IMR-90 (cell line): ENCODE data around the gene RYR1. TPM values are rescaled to one million over a fixed set of nuclear protein-coding genes. Genes with fewer than 3 reads are reported as not detected.

Source experiments
- ATAC-seq: fragments of 200-7000 bp; cut with Tn5 transposase; 2 replicates; pipeline ENCODE4 v1.9.1; 2020; ENCODE audit warnings: low read depth, mild to moderate bottlenecking, moderate library complexity
- BruUV-seq: library from RNA; stranded (reverse); fragments of 400-500 nt; replicated peaks from 2 replicates; lab custom pipeline; 2021; lab: Mats Ljungman, UMichigan
- CTCF ChIA-PET: fragments of 300-600 bp; formaldehyde crosslinking; extraction: SDS; loops from one replicate; lab custom pipeline; 2021; ENCODE audit warnings: antibody characterized with exemption; lab: Yijun Ruan, JAX
- POLR2A ChIA-PET: fragments of 300-600 bp; sonication (Branson Sonifier 250); formaldehyde crosslinking; loops from one replicate; lab custom pipeline; 2022; ENCODE audit warnings: antibody characterized with exemption; ENCODE audit not compliant: unreplicated experiment; lab: Charles Lee
- DNase-seq: peaks from one replicate; pipeline ENCODE4 v3.0.0; 2013
- H2AFZ ChIP-seq: replicated peaks from 2 replicates; pipeline ENCODE3; 2013; ENCODE audit warnings: low read length, mild to moderate bottlenecking; ENCODE audit not compliant: poor library complexity
- H2AK5ac ChIP-seq: 2 replicates; pipeline ENCODE4 v1.6.1; 2013; ENCODE audit warnings: low read depth, low read length, inconsistent platforms
- H2AK9ac ChIP-seq: replicated peaks from 2 replicates; pipeline ENCODE3; 2013; ENCODE audit warnings: mild to moderate bottlenecking, low read depth, low read length, moderate library complexity; ENCODE audit not compliant: poor library complexity
- H2BK120ac ChIP-seq: 2 replicates; pipeline ENCODE4 v1.6.1; 2013; ENCODE audit warnings: low read depth, low read length, inconsistent platforms
- H2BK15ac ChIP-seq: 3 replicates; pipeline ENCODE4 v1.6.1; 2013; ENCODE audit warnings: low read depth, low read length, inconsistent platforms
- H2BK20ac ChIP-seq: 2 replicates; pipeline ENCODE4 v1.6.1; 2013; ENCODE audit warnings: low read depth, mild to moderate bottlenecking, inconsistent platforms, low read length, moderate library complexity
- H2BK5ac ChIP-seq: 2 replicates; pipeline ENCODE4 v1.6.1; 2013; ENCODE audit warnings: mild to moderate bottlenecking, low read depth, low read length, inconsistent platforms; ENCODE audit not compliant: poor library complexity, severe bottlenecking
- H3K14ac ChIP-seq: replicated peaks from 2 replicates; pipeline ENCODE4 v1.6.1; 2013; ENCODE audit warnings: low read depth, low read length, inconsistent platforms
- H3K18ac ChIP-seq: 2 replicates; pipeline ENCODE4 v1.6.1; 2013; ENCODE audit warnings: low read depth, low read length, control low read depth
- H3K23ac ChIP-seq: 2 replicates; pipeline ENCODE4 v1.6.1; 2013; ENCODE audit warnings: low read depth, low read length, inconsistent platforms
- H3K27ac ChIP-seq: 2 replicates; pipeline ENCODE4 v1.5.1; 2013; ENCODE audit warnings: mild to moderate bottlenecking, control low read depth, low read length; ENCODE audit not compliant: insufficient read depth
- H3K27me3 ChIP-seq: 2 replicates; pipeline ENCODE4 v1.6.1; 2013; ENCODE audit warnings: low read length; ENCODE audit not compliant: control insufficient read depth, insufficient read depth
- H3K36me3 ChIP-seq: 2 replicates; pipeline ENCODE4 v1.6.1; 2013; ENCODE audit warnings: low read length, mixed read lengths; ENCODE audit not compliant: control insufficient read depth, insufficient read depth
- H3K4ac ChIP-seq: 2 replicates; pipeline ENCODE4 v1.6.1; 2013; ENCODE audit warnings: low read depth, low read length, inconsistent platforms
- H3K4me1 ChIP-seq: 2 replicates; pipeline ENCODE4 v1.6.1; 2013; ENCODE audit warnings: low read length, mixed read lengths; ENCODE audit not compliant: control insufficient read depth, insufficient read depth
- H3K4me2 ChIP-seq: 2 replicates; pipeline ENCODE4 v1.6.1; 2013; ENCODE audit warnings: low read depth, mild to moderate bottlenecking, control low read depth, low read length, moderate library complexity
- H3K4me3 ChIP-seq: 2 replicates; pipeline ENCODE4 v1.5.1; 2013; ENCODE audit warnings: low read depth, mild to moderate bottlenecking, control low read depth, low read length, moderate library complexity; ENCODE audit not compliant: insufficient read depth
- H3K56ac ChIP-seq: 2 replicates; pipeline ENCODE4 v1.6.1; 2013; ENCODE audit warnings: low read length, inconsistent platforms; ENCODE audit not compliant: insufficient read depth; ENCODE audit errors: extremely low read depth
- H3K79me1 ChIP-seq, 2 experiments: 2 replicates each; pipeline ENCODE4 v1.6.1; 2013; ENCODE audit warnings: low read length in 2 of 2, inconsistent platforms in 1 of 2, low read depth in 1 of 2
- H3K9ac ChIP-seq: 2 replicates; pipeline ENCODE4 v1.6.1; 2013; ENCODE audit warnings: low read depth, low read length, control low read depth
- H3K9me1 ChIP-seq: 2 replicates; pipeline ENCODE4 v1.6.1; 2013; ENCODE audit warnings: low read length, inconsistent platforms; ENCODE audit not compliant: insufficient read depth
- H3K9me3 ChIP-seq: 2 replicates; pipeline ENCODE4 v1.6.1; 2013; ENCODE audit warnings: low read length; ENCODE audit not compliant: control insufficient read depth, insufficient read depth
- H4K20me1 ChIP-seq: 2 replicates; pipeline ENCODE4 v1.6.1; 2013; ENCODE audit warnings: low read length, inconsistent platforms; ENCODE audit not compliant: insufficient read depth
- H4K5ac ChIP-seq: 2 replicates; pipeline ENCODE4 v1.6.1; 2013; ENCODE audit warnings: mild to moderate bottlenecking, low read depth, low read length, control low read depth
- H4K8ac ChIP-seq, 2 experiments: 2 replicates each; pipeline ENCODE4 v1.6.1; 2013; ENCODE audit warnings: low read depth in 2 of 2, low read length in 2 of 2, control low read depth in 1 of 2, inconsistent platforms in 1 of 2
- H4K91ac ChIP-seq: 2 replicates; pipeline ENCODE4 v1.6.1; 2013; ENCODE audit warnings: low read depth, low read length, inconsistent platforms; ENCODE audit not compliant: insufficient read depth
- BHLHE40 ChIP-seq: fragments of 150-350 bp; IDR thresholded peaks from 2 replicates; pipeline ENCODE4 v1.6.1; 2016; ENCODE audit warnings: mild to moderate bottlenecking, low read depth, low read length
- CHD1 ChIP-seq: IDR thresholded peaks from 2 replicates; pipeline ENCODE4 v1.6.1; 2012; ENCODE audit warnings: low read depth, low read length, improper control_type of control experiment
- ELK1 ChIP-seq: fragments of 150-350 bp; IDR thresholded peaks from 2 replicates; pipeline ENCODE4 v1.6.1; 2016; ENCODE audit warnings: low read depth, mild to moderate bottlenecking, low read length, moderate library complexity, borderline replicate concordance
- MAFK ChIP-seq: IDR thresholded peaks from 2 replicates; pipeline ENCODE4 v1.6.1; 2012; ENCODE audit warnings: low read depth, low read length, improper control_type of control experiment
- MAZ ChIP-seq: IDR thresholded peaks from 2 replicates; pipeline ENCODE4 v1.6.1; 2012; ENCODE audit warnings: low read depth, mild to moderate bottlenecking, low read length, improper control_type of control experiment, moderate library complexity, borderline replicate concordance
- MXI1 ChIP-seq: IDR thresholded peaks from 2 replicates; pipeline ENCODE4 v1.6.1; 2012; ENCODE audit warnings: low read depth, mild to moderate bottlenecking, low read length, moderate library complexity, borderline replicate concordance
- NFE2L2 ChIP-seq: fragments of 150-350 bp; IDR thresholded peaks from 2 replicates; pipeline ENCODE4 v1.6.1; 2016; ENCODE audit warnings: low read depth, mild to moderate bottlenecking, low read length
- POLR2A ChIP-seq: IDR thresholded peaks from 2 replicates; pipeline ENCODE4 v1.6.1; 2012; ENCODE audit warnings: mild to moderate bottlenecking, low read depth, low read length
- RCOR1 ChIP-seq: IDR thresholded peaks from 2 replicates; pipeline ENCODE4 v1.6.1; 2012; ENCODE audit warnings: mild to moderate bottlenecking, low read length, improper control_type of control experiment; ENCODE audit not compliant: insufficient replicate concordance
- RFX5 ChIP-seq: IDR thresholded peaks from 2 replicates; pipeline ENCODE4 v1.8.0; 2012; ENCODE audit warnings: low read depth, mild to moderate bottlenecking, low read length, moderate library complexity
- SMC3 ChIP-seq: fragments of 150-350 bp; IDR thresholded peaks from 2 replicates; pipeline ENCODE4 v1.6.1; 2016; ENCODE audit warnings: low read depth, mild to moderate bottlenecking, antibody characterized with exemption, low read length, moderate library complexity
- USF2 ChIP-seq: fragments of 150-350 bp; IDR thresholded peaks from 2 replicates; pipeline ENCODE4 v1.6.1; 2017; ENCODE audit warnings: mild to moderate bottlenecking, antibody characterized with exemption, low read length, low read depth
- WGBS, 2 experiments: methylation state at CpG; one replicate each; pipeline versions ENCODE4 v1.1.5 to v1.1.7; 2013; ENCODE audit warnings: missing lambda C conversion rate in 2 of 2; ENCODE audit not compliant: insufficient read length in 1 of 2; ENCODE audit errors: extremely low coverage in 2 of 2; 5-methylcytosine and 5-hydroxymethylcytosine counted together
- dilution Hi-C: fragments of 300-500 bp; cut with HindIII; formaldehyde crosslinking; loops from one replicate; pipeline ENCODE4 v1.14.3; 2018; ENCODE audit warnings: low sequenced_read_pairs; ENCODE audit not compliant: unreplicated experiment
- in situ Hi-C: fragments of 300-500 bp; cut with MboI; formaldehyde crosslinking; loops from 3 replicates; pipeline ENCODE4 v1.14.3; 2019; ENCODE audit warnings: low sequenced_read_pairs, inconsistent platforms, mixed read lengths
- intact Hi-C: fragments of 100-400 bp; cut with micrococcal nuclease; formaldehyde crosslinking; loops from 2 replicates; pipeline ENCODE4 v1.10.0; 2022
- polyA plus RNA-seq, 3 experiments: library from polyadenylated mRNA; depleted of rRNA; stranded (reverse); fragments of >200 nt; gene quantifications; 2 replicates each; pipeline ENCODE4 v1.2.3, GENCODE V29; 2012; ENCODE audit warnings: low replicate concordance in 1 of 3
- total RNA-seq: library from RNA; depleted of rRNA; stranded (reverse); fragments of >200 nt; gene quantifications from 2 replicates; pipeline ENCODE4 v1.2.3, GENCODE V29; 2012

The RYR1 gene
- total and polyA plus RNA-seq, 2 of the 4 experiments (the other 2 are of a cell fraction) = not detected

GRCh38 chr19:38399081-38399480 is 34.4 kb upstream of the RYR1 start:
- in situ Hi-C loops = no loop called here

More at GRCh38 chr19:38399081-38399480, 34.4 kb upstream of the RYR1 start:
- ATAC-seq = no peak
- H4K91ac ChIP-seq = no peak overlapping the region
- no peak for DNase-seq
- no peaks in the 10 kb centered on the region for H4K20me1 ChIP-seq
- no peak overlapping the region for H3K14ac ChIP-seq
- peaks cover 1 to 10% of the 10 kb centered on the region in 2 experiments; a peak in 3 of 4 replicates for H3K79me1 ChIP-seq
- dilution Hi-C loops = no loop called here
- intact Hi-C loops = no loop called here
- TF ChIP-seq SMC3 (no peak), RCOR1 (no peak), CHD1 (no peak), POLR2A (no peak), BHLHE40 (no peak), RFX5 (no peak), NFE2L2 (no peak), MAZ (no peak), USF2 (no peak), MAFK (no peak), ELK1 (no peak), MXI1 (no peak)
- WGBS, 2 experiments = 71% methylated on average over 1 of the region's 9 CpGs; no CpG with 5 or more reads in 1 of the 2 experiments
- ChIA-PET POLR2A (no interaction called here), CTCF (no interaction called here)
- H2AFZ ChIP-seq = no peak overlapping the region
- no peak overlapping the region for H2AK5ac ChIP-seq
- H3K4me2 ChIP-seq = no peak overlapping the region
- H2AK9ac ChIP-seq = no peak overlapping the region
- H3K9me1 ChIP-seq = 0 out of 2 replicates have a peak, but pooled peaks cover under 1% of the 10 kb centered on the region
- H2BK5ac ChIP-seq = no peak overlapping the region
- no peak overlapping the region for H3K27ac ChIP-seq
- no peak overlapping the region for H3K4ac ChIP-seq
- H3K9me3 ChIP-seq = no peaks in the 10 kb centered on the region
- H4K5ac ChIP-seq = no peak overlapping the region
- peaks cover 14% of the 10 kb centered on the region; the same call in 1 of the 2 replicates for H3K36me3 ChIP-seq
- no peaks in the 10 kb centered on the region for H3K27me3 ChIP-seq
- H3K56ac ChIP-seq = no peak overlapping the region
- H2BK20ac ChIP-seq = no peak overlapping the region
- H4K8ac ChIP-seq = no peak overlapping the region
- H3K4me3 ChIP-seq = no peak overlapping the region
- H2BK120ac ChIP-seq = no peak overlapping the region
- no peak overlapping the region for H3K23ac ChIP-seq
- no peaks in the 10 kb centered on the region for H3K4me1 ChIP-seq
- no TSS peak for BruUV-seq
- H3K18ac ChIP-seq = no peak overlapping the region
- no peak overlapping the region for H3K9ac ChIP-seq
- H2BK15ac ChIP-seq = no peak overlapping the region
